Gastrocnemius medialis (tissue), 4 donors: ENCODE measurements around the gene RPS5. TPM values are rescaled to one million over a fixed set of nuclear protein-coding genes. Genes with fewer than 3 reads are reported as not detected.
A peak's percentile ranks its signal among the peaks of the same experiment; 100 is the strongest.
"Not testable (repeated sequence)": the region's sequence is repeated elsewhere in the genome, so short reads cannot be mapped to it uniquely, and the experiment has no call there.

Source experiments
- ATAC-seq, 2 donors: fragments of 150-250 bp; one replicate each; pipeline ENCODE4 v1.9.1; 2016
- DNase-seq, 2 donors: peaks; one replicate each; pipeline ENCODE4 v3.0.0-alpha.2; 2019
- H3K27ac ChIP-seq, 4 donors: fragments of 200-600 bp; sonication (generic); 1 replicate in 1 of 4; 2 replicates in 3 of 4; pipeline ENCODE4 v1.5.1; 2016 to 2018; ENCODE audit warnings: mild to moderate bottlenecking in 2 of 4, moderate library complexity in 1 of 4
- H3K27me3 ChIP-seq, 3 donors: fragments of 200-600 bp; sonication (generic) in 2 of 3; 1 replicate in 1 of 3; 2 replicates in 2 of 3; pipeline versions ENCODE4 v1.5.1 to v1.6.0; 2016 to 2019; ENCODE audit warnings: mild to moderate bottlenecking in 1 of 3, moderate library complexity in 1 of 3
- H3K36me3 ChIP-seq, 2 donors: fragments of 200-600 bp; sonication (generic) in 1 of 2; one replicate each; pipeline ENCODE4 v1.5.1; 2017 to 2018
- H3K4me1 ChIP-seq, 2 donors: fragments of 200-600 bp; sonication (generic) in 1 of 2; one replicate each; pipeline ENCODE4 v1.5.1; 2016 to 2017; ENCODE audit warnings: mild to moderate bottlenecking in 2 of 2
- H3K4me3 ChIP-seq, 4 donors: fragments of 200-600 bp; sonication (generic) in 3 of 4; 1 replicate in 1 of 4; 2 replicates in 3 of 4; pipeline ENCODE4 v1.5.1; 2016 to 2019; ENCODE audit warnings: mild to moderate bottlenecking in 2 of 4
- H3K9me3 ChIP-seq, 3 donors: fragments of 200-600 bp; sonication (generic) in 2 of 3; 1 replicate in 1 of 3; 2 replicates in 2 of 3; pipeline ENCODE4 v1.5.1; 2016 to 2019
- POLR2A ChIP-seq, 2 donors: fragments of 450-650 bp; IDR thresholded peaks; one replicate each; pipeline ENCODE4 v1.6.1; 2017; ENCODE audit warnings: antibody characterized with exemption in 2 of 2, mild to moderate bottlenecking in 2 of 2, moderate library complexity in 2 of 2
- in situ Hi-C, 4 donors: fragments of 200-750 bp; cut with MboI; loops; one replicate each; pipeline versions ENCODE4 v1.15.0 to v1.8.0; 2017; ENCODE audit warnings: low sequenced_read_pairs in 4 of 4
- intact Hi-C: fragments of 100-400 bp; cut with DNase I; formaldehyde crosslinking; loops from one replicate; pipeline ENCODE4 v1.15.1; 2023; ENCODE audit warnings: low total_unique reads
- total RNA-seq, 4 donors: library from RNA; depleted of rRNA; stranded (reverse); fragments of >200 nt; gene quantifications; one replicate each; pipeline versions ENCODE4 v1.1.0 to v1.2.3, GENCODE V29; 2016
- TF ChIP-seq, protein P1 (sequence below), 5 experiments: fragments of 450-650 bp in 3 of 5; fragments of 200-600 bp in 2 of 5; sonication (generic) in 2 of 5; IDR thresholded peaks in 4 of 5; conservative IDR thresholded peaks in 1 of 5; 1 replicate in 4 of 5; 2 replicates in 1 of 5; pipeline ENCODE4 v1.5.1; 2016 to 2019; ENCODE audit warnings: antibody characterized with exemption in 5 of 5, mild to moderate bottlenecking in 3 of 5, moderate library complexity in 3 of 5

RPS5 gene
- total RNA-seq, 4 donors from 2014 or later = 1,345 to 1,665 (median 1,438) TPM

DNA sequence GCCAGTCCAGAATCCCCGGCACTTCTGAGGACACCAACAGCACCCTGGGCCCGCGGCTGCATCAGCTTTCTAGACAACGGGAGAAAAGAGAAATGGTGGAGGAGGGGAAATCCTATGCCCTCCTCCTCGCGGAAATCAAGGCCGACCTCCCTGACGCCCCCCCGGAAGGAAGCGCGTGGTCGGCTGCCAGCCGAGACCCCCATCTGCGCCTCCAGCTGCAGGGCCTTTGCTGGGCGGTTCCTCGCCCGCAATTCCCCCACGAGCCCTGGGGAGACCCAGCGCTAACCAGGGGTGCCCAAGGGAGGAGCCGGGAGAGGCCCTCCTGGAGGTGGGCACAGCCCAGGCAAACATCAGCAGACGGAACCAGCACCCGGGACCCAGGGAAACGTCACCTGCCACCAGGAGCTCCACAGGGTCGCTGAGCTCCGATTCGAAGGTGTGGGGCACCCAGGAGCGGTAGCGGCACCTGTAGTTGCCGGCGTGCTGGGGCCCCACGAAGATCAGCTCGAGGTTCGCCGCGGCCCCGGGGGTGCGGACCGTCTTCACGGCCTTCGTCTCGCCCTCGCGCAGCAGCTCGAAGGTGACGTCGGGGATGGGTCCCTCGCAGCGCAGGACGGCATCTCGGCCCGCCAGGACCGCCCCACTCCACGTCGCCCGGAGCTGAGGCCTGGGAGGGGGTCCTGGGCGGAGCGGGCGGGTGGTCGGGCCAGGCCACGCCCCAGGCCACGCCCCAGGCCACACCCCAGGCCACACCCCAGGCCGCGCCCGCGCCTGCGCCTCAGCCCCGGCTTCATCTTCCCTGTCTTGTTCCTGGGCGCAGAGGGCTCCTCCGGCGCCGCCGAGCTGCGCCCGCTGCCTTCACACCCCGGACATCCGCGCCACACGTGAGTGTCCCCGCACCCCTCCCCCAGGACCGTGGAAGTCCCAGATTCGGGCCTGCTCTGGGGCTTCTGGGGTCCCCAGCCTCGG is 39.8 kb upstream of the RPS5 start:
- Histone ChIP-seq H3K9me3 (no peaks in the 10 kb centered on the region), H3K36me3 (no peaks in the 10 kb centered on the region), H3K27me3 (peaks cover 15 to 41% (median 31%) of the 10 kb centered on the region in 3 donors), H3K4me3 (peak overlapping the region; percentile 55 to 57 (median 56)), H3K27ac (peak overlapping the region; percentile 30 to 68 (median 48)), H3K4me1 (no peaks in the 10 kb centered on the region)
- DNase-seq (no peak), ATAC-seq (peak; percentile 44 to 78)
- in situ Hi-C loops (no loop called here), intact Hi-C loops (no loop called here)
- TF ChIP-seq POLR2A (IDR thresholded peaks at IDR 0.05) = peak in 1 of 2 donors; percentile 23
- TF ChIP-seq, protein P1, sequence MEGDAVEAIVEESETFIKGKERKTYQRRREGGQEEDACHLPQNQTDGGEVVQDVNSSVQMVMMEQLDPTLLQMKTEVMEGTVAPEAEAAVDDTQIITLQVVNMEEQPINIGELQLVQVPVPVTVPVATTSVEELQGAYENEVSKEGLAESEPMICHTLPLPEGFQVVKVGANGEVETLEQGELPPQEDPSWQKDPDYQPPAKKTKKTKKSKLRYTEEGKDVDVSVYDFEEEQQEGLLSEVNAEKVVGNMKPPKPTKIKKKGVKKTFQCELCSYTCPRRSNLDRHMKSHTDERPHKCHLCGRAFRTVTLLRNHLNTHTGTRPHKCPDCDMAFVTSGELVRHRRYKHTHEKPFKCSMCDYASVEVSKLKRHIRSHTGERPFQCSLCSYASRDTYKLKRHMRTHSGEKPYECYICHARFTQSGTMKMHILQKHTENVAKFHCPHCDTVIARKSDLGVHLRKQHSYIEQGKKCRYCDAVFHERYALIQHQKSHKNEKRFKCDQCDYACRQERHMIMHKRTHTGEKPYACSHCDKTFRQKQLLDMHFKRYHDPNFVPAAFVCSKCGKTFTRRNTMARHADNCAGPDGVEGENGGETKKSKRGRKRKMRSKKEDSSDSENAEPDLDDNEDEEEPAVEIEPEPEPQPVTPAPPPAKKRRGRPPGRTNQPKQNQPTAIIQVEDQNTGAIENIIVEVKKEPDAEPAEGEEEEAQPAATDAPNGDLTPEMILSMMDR (IDR thresholded peaks at IDR 0.05 in 4 of 5, conservative IDR thresholded peaks at IDR 0.05 in 1 of 5) = no peak

DNA sequence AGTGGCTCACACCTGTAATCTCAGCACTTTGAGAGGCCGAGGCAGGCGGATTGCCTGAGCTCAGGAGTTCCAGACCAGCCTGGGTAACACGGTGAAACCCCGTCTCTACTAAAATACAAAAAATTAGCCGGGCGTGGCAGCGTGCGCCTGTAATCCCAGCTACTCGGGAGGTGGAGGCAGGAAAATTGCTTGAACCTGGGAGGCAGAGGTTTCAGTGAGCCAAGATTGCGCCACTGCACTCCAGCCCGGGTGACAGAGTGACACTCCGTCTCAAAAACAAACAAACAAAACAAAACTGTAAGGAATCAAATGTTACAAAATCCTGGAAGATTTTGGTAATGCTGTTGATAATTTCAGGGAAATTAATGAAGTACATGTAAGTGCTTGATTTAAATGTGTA is 39.0 kb upstream of the RPS5 start:
- intact Hi-C loops, H3K9me3 ChIP-seq, DNase-seq, ATAC-seq, in situ Hi-C loops, H3K4me1 ChIP-seq, H3K36me3 ChIP-seq: not testable (repeated sequence)
- peak overlapping the region in 2 of 4 donors; percentile 21 to 64 for H3K27ac ChIP-seq
- H3K27me3 ChIP-seq = peaks cover 15 to 41% (median 31%) of the 10 kb centered on the region in 3 donors
- peak overlapping the region; percentile 55 to 57 (median 56) for H3K4me3 ChIP-seq

DNA sequence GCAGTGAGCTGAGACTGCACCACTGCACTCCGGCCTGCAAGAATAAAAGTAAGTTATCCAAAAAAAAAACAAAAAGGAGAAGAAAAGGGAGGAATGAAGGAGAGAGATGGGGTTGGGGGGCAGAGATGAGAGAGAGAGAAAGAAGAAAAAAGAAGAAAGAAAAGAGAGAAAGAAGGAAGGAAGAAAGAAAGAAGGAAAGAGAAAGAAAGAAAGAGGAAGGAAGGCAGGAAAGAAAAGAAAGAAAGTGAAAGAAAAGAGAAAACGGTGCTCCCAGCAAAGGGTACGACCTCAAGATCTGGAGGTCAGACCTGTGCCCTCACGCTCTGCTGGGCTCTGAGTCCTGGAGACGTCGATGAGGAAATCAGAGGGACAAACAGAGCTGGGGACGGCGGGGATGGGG is 37.5 kb upstream of the RPS5 start:
- Histone ChIP-seq H3K27ac (no peak overlapping the region), H3K9me3 (no peaks in the 10 kb centered on the region), H3K4me1 (no peaks in the 10 kb centered on the region), H3K4me3 (no peak overlapping the region), H3K36me3 (no peaks in the 10 kb centered on the region), H3K27me3 (peaks cover 15 to 43% (median 31%) of the 10 kb centered on the region in 3 donors)
- in situ Hi-C loops = no loop called here
- DNase-seq (no peak), ATAC-seq (no peak)
- intact Hi-C loops = no loop called here
- TF ChIP-seq, protein P1 (IDR thresholded peaks at IDR 0.05 in 4 of 5, conservative IDR thresholded peaks at IDR 0.05 in 1 of 5) = no peak
- no peak for TF ChIP-seq POLR2A (IDR thresholded peaks at IDR 0.05)

DNA sequence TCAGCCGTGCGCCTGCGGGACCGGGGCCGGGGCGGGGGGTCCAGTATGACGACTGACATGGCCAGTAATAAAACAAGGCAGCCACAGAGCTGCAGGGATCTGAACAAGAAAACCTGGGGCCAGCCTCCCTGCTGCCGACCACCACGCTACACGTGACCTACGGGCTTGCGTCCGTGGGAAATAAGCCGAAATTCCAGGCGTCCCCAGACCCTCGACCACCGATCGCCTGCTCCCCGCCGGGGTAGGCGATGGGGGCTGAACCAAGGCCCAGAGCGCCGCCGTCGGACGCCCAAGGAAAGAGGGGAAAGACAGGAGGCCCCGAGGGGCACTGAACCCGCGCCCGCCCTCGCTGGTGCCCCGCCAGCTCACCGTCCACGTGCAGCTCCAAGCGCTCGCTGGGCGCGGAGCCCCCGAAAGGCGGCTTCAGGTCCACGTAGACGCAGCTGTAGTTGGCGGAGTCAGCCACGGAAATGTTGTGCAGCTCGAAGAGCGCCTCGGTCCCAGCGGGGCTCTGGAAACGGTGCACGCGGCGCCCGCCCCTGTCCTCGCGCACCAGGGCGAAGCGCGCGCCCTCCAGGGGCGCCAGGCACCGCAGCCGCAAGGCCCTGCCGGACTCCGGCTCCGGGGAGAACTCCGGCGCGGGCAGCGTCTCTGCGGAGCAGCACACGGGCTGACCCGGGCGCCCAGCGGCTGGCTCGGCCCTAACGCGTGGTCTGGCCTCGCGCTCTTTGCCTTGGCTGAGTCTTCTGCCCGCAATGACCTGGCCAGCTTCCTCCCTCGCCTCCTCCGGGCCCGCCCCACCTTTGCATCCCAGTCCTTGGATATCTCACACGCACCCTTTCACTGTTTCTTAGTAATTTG is 36.8 kb upstream of the RPS5 start:
- in situ Hi-C loops = no loop called here
- no peak overlapping the region for H3K4me3 ChIP-seq
- TF ChIP-seq, protein P1 (IDR thresholded peaks at IDR 0.05 in 4 of 5, conservative IDR thresholded peaks at IDR 0.05 in 1 of 5) = no peak
- TF ChIP-seq POLR2A (IDR thresholded peaks at IDR 0.05) = no peak
- no peaks in the 10 kb centered on the region for H3K9me3 ChIP-seq
- intact Hi-C loops = no loop called here
- H3K4me1 ChIP-seq = no peaks in the 10 kb centered on the region
- no peaks in the 10 kb centered on the region for H3K36me3 ChIP-seq
- H3K27ac ChIP-seq = no peak overlapping the region
- peaks cover 15 to 48% (median 37%) of the 10 kb centered on the region in 3 donors for H3K27me3 ChIP-seq
- ATAC-seq = no peak
- DNase-seq = no peak
